Measurements from ENCODE around the gene BTN1A1. TPM values are rescaled to one million over a fixed set of nuclear protein-coding genes. Genes with fewer than 3 reads are reported as not detected.

Gene BTN1A1
- total RNA-seq, 4 donors from 2014 or later = 0.32 TPM; not detected in 3

DNA sequence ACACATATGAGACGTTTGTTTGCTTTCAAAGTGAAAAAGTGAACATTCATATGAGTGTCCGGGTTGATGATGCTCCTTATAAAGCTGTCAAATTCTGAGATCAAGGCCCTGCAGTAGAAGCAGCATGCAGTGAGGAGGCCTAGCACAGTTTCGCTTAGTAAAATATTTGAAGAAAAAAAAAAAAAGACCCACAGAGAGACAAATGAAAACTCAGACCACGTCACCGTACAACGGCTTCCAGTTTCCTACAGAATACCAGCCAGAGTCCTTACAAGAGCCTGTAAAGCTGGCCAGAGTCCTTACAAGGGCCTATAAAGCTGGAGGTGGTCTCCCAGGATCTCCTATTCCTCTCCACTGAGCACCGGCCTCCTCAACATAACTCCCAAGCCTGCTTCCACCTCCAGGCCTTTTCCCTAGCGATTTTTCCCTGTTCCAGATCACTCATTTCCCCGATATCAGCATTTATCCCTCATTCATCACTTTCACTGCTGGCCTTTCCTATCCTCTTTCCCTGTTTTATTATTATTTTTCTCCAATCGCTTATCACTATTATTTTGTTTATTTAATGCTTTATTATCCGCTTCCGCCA lies 36.6 kb downstream of the BTN1A1 start:
- WGBS, 2 donors (ENCODE audit: low coverage in 1 of 2) = 2 to 9% methylated on average over 8 to 12 of the region's 12 CpGs
- intact Hi-C loops (cut with DNase I; ENCODE audit: low total_unique reads) = no loop called here
- H3K4me1 ChIP-seq = peaks cover 9 to 53% (median 25%) of the 10 kb centered on the region in 4 donors
- H3K36me3 ChIP-seq = no peaks in the 10 kb centered on the region
- in situ Hi-C loops (cut with MboI; ENCODE audit: low pct_ligation_motif_present in 1 of 4, low pct_unique_long_range_greater_than_20kb in 1 of 4, low sequenced_read_pairs in 3 of 4) = no loop called here
- DNase-seq = peak; percentile 52
- H3K27me3 ChIP-seq = no peaks in the 10 kb centered on the region
- H3K9me3 ChIP-seq = no peaks in the 10 kb centered on the region
- H3K4me3 ChIP-seq = peak overlapping the region; percentile 25 to 91 (median 76)
- TF ChIP-seq POLR2AphosphoS5 (IDR thresholded peaks at IDR 0.05) (no peak), EP300 (IDR thresholded peaks at IDR 0.05; ENCODE audit: low read depth) (no peak), POLR2A (IDR thresholded peaks at IDR 0.05) (no peak)
- TF ChIP-seq, protein P1, sequence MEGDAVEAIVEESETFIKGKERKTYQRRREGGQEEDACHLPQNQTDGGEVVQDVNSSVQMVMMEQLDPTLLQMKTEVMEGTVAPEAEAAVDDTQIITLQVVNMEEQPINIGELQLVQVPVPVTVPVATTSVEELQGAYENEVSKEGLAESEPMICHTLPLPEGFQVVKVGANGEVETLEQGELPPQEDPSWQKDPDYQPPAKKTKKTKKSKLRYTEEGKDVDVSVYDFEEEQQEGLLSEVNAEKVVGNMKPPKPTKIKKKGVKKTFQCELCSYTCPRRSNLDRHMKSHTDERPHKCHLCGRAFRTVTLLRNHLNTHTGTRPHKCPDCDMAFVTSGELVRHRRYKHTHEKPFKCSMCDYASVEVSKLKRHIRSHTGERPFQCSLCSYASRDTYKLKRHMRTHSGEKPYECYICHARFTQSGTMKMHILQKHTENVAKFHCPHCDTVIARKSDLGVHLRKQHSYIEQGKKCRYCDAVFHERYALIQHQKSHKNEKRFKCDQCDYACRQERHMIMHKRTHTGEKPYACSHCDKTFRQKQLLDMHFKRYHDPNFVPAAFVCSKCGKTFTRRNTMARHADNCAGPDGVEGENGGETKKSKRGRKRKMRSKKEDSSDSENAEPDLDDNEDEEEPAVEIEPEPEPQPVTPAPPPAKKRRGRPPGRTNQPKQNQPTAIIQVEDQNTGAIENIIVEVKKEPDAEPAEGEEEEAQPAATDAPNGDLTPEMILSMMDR (IDR thresholded peaks at IDR 0.05) = no peak
- peak overlapping the region; percentile 94 to 96 (median 96) for H3K27ac ChIP-seq

DNA sequence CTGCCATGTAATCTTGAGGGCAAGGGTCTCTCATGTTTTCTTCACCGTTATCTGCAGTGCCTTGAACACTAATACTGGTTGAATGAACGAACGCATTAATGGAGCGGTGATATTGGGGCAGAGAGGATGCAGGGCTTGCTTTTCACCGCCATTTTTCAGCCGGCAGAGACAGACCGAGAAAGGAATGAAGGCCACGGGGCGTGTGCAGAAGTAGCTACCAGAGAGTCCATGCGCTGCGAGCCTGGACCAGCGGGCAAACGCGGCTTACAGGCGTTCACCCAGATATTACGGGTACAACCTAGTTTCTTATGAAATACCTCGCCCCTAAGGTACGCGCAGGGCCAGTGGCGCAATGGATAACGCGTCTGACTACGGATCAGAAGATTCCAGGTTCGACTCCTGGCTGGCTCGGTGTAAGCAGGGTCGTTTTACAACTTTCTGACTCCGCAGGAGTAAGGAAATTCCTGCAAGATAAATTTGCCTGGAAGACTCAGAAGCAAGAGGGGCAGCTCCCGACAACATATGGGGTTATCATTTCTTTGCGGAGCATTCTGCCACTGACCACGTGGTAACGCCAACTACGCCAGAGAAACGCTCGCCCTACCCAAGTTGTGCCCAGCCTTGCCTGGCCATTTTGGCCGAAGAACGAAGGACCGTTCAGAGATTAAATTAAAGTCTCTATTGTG lies 37.2 kb downstream of the BTN1A1 start:
- peak; percentile 92 for DNase-seq
- WGBS, 2 donors (ENCODE audit: low coverage in 1 of 2) = 0% methylated on average over 12 to 37 of the region's 37 CpGs
- in situ Hi-C loops (cut with MboI; ENCODE audit: low pct_ligation_motif_present in 1 of 4, low pct_unique_long_range_greater_than_20kb in 1 of 4, low sequenced_read_pairs in 3 of 4) (no loop called here), intact Hi-C loops (cut with DNase I; ENCODE audit: low total_unique reads) (no loop called here)
- H3K4me1 ChIP-seq = peaks cover 9 to 52% (median 25%) of the 10 kb centered on the region in 4 donors
- peak overlapping the region; percentile 44 to 91 (median 76) for H3K4me3 ChIP-seq
- H3K9me3 ChIP-seq = no peaks in the 10 kb centered on the region
- no peaks in the 10 kb centered on the region for H3K36me3 ChIP-seq
- peak overlapping the region; percentile 94 to 96 (median 96) for H3K27ac ChIP-seq
- H3K27me3 ChIP-seq = no peaks in the 10 kb centered on the region
- TF ChIP-seq POLR2AphosphoS5 (IDR thresholded peaks at IDR 0.05) (peak in 2 of 3 donors; percentile 47 to 50), EP300 (IDR thresholded peaks at IDR 0.05; ENCODE audit: low read depth) (no peak)
- TF ChIP-seq, protein P1 (IDR thresholded peaks at IDR 0.05) = peak in 2 of 5 experiments; percentile 8 to 23

DNA sequence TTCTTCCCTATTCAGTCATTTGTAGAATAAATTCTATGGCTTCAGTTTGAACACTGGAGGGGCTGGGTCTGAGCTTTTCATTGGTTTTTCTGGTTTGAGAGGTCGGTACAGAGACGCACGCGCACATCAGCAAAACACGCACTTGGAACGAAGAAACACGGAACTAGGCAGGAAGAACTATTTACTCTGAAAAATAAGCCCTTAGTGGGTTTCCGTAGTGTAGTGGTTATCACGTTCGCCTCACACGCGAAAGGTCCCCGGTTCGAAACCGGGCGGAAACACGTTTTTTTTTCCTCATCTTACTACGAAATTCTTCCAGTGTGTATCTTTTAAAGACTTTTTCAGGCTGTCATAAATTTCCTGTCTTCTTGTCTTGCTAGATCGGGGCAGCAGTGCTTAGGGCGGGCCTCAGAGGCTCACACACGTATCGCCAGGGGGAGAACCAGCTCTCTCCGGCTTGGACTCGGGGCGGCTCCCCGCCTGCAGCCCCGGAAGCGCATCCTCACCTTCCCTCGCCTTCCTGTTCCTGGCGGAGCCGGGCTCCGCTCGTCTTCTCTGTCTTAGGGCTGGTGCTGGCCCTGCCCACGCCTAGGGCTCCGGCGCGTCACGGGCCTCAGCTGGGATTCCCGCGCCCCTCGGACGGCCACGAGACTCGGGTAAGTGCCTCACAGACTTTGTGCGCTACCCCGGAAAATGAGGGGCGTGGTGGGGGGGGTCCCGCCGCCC lies 37.9 kb downstream of the BTN1A1 start, which contains the start of gene HMGN4:
Gene HMGN4 (plus strand): TSS at position 521 of the 726 bp plus-strand sequence. CDS start 6,841 bp downstream, outside the sequence.
- in situ Hi-C loops (cut with MboI; ENCODE audit: low pct_ligation_motif_present in 1 of 4, low pct_unique_long_range_greater_than_20kb in 1 of 4, low sequenced_read_pairs in 3 of 4) = no loop called here
- 0% methylated on average over 13 to 38 of the region's 49 CpGs for WGBS, 2 donors (ENCODE audit: low coverage in 1 of 2)

More for the DNA sequence above, 37.9 kb downstream of the BTN1A1 start, which contains the start of gene HMGN4:
- H3K9me3 ChIP-seq = no peaks in the 10 kb centered on the region
- peak within 1 kb of the TSS; percentile 94 to 96 (median 96) for H3K27ac ChIP-seq
- H3K4me3 ChIP-seq = peak within 1 kb of the TSS; percentile 58 to 91 (median 76)
- DNase-seq = peak; percentile 85
- no peaks in the 10 kb centered on the region for H3K27me3 ChIP-seq
- peaks cover 9 to 48% (median 25%) of the 10 kb centered on the region in 4 donors for H3K4me1 ChIP-seq
- H3K36me3 ChIP-seq = no peaks in the 10 kb centered on the region
- TF ChIP-seq, protein P1 (IDR thresholded peaks at IDR 0.05) = peak in 1 of 5 experiments; percentile 14
- peak in 2 of 3 donors; percentile 71 to 76 for TF ChIP-seq POLR2AphosphoS5 (IDR thresholded peaks at IDR 0.05)
- TF ChIP-seq POLR2A (IDR thresholded peaks at IDR 0.05) = peak; percentile 74
- no peak for TF ChIP-seq EP300 (IDR thresholded peaks at IDR 0.05; ENCODE audit: low read depth)
- intact Hi-C loops (cut with DNase I; ENCODE audit: low total_unique reads) = no loop called here

All from transverse colon (tissue), 4 donors.